ENCODE data around the gene PCDH9.
"Not testable (repeated sequence)": the region's sequence is repeated elsewhere in the genome, so short reads cannot be mapped to it uniquely, and the experiment has no call there.

PCDH9 gene

GRCh38 chr13:66296875-66297274 is 933.3 kb downstream of the PCDH9 start:
- ATAC-seq (no peak), DNase-seq (no peak)
- H3K27me3 Mint-ChIP-seq = no peaks in the 10 kb centered on the region
- no peak overlapping the region for H3K27ac Mint-ChIP-seq
- H3K9me3 Mint-ChIP-seq = peaks cover 0 to 4% of the 10 kb centered on the region in 2 donors
- H3K4me1 Mint-ChIP-seq = no peaks in the 10 kb centered on the region
- no peak overlapping the region for H3K4me3 Mint-ChIP-seq

DNA sequence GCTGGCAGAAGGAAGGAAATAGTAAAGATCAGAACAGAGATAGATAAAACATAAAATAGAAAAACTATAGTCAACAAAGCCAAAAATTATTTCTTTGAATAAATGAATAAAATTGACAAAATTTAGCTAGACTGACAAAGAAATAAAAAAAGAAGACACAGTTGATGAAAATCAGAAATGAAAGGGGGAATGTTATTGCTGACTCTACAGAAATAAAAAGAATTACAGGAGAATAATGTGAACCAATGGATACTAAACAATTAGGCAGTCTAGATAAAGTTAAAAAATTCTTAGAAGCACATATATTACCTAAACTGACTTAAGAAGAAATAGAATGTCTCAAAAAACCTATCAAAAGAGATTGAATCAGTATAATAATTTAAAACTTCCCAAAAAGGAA is 933.8 kb downstream of the PCDH9 start:
- ATAC-seq (no peak), DNase-seq (no peak)
- Mint-ChIP-seq H3K27me3 (no peaks in the 10 kb centered on the region), H3K9me3 (peaks cover 0 to 4% of the 10 kb centered on the region in 2 donors), H3K4me1 (no peaks in the 10 kb centered on the region), H3K4me3 (no peak overlapping the region), H3K27ac (no peak overlapping the region)

GRCh38 chr13:66286806-66287205 is 943.3 kb downstream of the PCDH9 start:
- not testable (repeated sequence) for H3K27ac Mint-ChIP-seq, H3K27me3 Mint-ChIP-seq, ATAC-seq, H3K4me1 Mint-ChIP-seq, H3K4me3 Mint-ChIP-seq, DNase-seq
- H3K9me3 Mint-ChIP-seq = peaks cover 18 to 42% of the 10 kb centered on the region in 2 donors

- no peaks in the 10 kb centered on the region for H3K27me3 Mint-ChIP-seq
- H3K4me3 Mint-ChIP-seq = no peak overlapping the region
- peaks cover 7 to 25% of the 10 kb centered on the region in 2 donors for H3K9me3 Mint-ChIP-seq
- ATAC-seq = no peak
- no peak overlapping the region for H3K27ac Mint-ChIP-seq
- no peak for DNase-seq
- H3K4me1 Mint-ChIP-seq = no peaks in the 10 kb centered on the region
Observed at GRCh38 chr13:66275416-66275815, 954.7 kb downstream of the PCDH9 start.

GRCh38 chr13:66273011-66273410 is 957.1 kb downstream of the PCDH9 start:
- H3K4me1 Mint-ChIP-seq = no peaks in the 10 kb centered on the region
- no peaks in the 10 kb centered on the region for H3K27me3 Mint-ChIP-seq

GRCh38 chr13:66266761-66267160 is 963.4 kb downstream of the PCDH9 start:
- Mint-ChIP-seq H3K27me3 (no peaks in the 10 kb centered on the region), H3K9me3 (no peaks in the 10 kb centered on the region), H3K4me3 (no peak overlapping the region), H3K4me1 (no peaks in the 10 kb centered on the region), H3K27ac (no peak overlapping the region)
- DNase-seq (no peak), ATAC-seq (no peak)

More at GRCh38 chr13:66273011-66273410, 957.1 kb downstream of the PCDH9 start:
- ATAC-seq (no peak), DNase-seq (no peak)
- peaks cover 7 to 19% of the 10 kb centered on the region in 2 donors for H3K9me3 Mint-ChIP-seq
- H3K4me3 Mint-ChIP-seq = no peak overlapping the region
- no peak overlapping the region for H3K27ac Mint-ChIP-seq

GRCh38 chr13:66266348-66266747 is 963.8 kb downstream of the PCDH9 start:
- ATAC-seq (no peak), DNase-seq (no peak)
- no peaks in the 10 kb centered on the region for H3K4me1 Mint-ChIP-seq
- H3K27ac Mint-ChIP-seq = no peak overlapping the region
- H3K9me3 Mint-ChIP-seq = no peaks in the 10 kb centered on the region
- no peak overlapping the region for H3K4me3 Mint-ChIP-seq
- H3K27me3 Mint-ChIP-seq = no peaks in the 10 kb centered on the region

DNA sequence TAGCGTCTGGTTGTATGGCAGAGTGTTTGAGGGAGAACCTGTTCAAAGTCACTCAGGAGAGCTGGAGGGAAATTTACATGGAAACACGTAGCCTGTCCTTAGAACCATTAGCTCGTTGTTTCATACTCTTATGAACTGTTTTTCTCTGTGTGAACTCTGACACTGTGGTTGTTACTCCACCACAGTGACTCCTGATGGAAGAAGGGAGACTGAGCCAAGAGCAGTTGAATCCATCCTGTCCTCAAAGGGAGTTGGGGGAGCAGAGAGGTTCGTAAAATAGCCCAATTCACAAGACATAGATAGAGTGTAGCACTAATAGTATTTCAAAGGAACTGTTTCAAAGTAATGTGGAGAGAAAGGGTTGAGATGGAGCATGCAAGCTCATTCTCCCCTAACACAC is 964.8 kb downstream of the PCDH9 start:
- no peaks in the 10 kb centered on the region for H3K4me1 Mint-ChIP-seq
- H3K9me3 Mint-ChIP-seq = no peaks in the 10 kb centered on the region
- H3K27me3 Mint-ChIP-seq = no peaks in the 10 kb centered on the region
- no peak overlapping the region for H3K27ac Mint-ChIP-seq
- H3K4me3 Mint-ChIP-seq = no peak overlapping the region
- no peak for ATAC-seq
- no peak for DNase-seq

- no peak overlapping the region for H3K27ac Mint-ChIP-seq
- no peaks in the 10 kb centered on the region for H3K9me3 Mint-ChIP-seq
- H3K4me1 Mint-ChIP-seq = no peaks in the 10 kb centered on the region
- ATAC-seq (no peak), DNase-seq (no peak)
- H3K4me3 Mint-ChIP-seq = no peak overlapping the region
- no peaks in the 10 kb centered on the region for H3K27me3 Mint-ChIP-seq
Observed at GRCh38 chr13:66264971-66265370, 965.2 kb downstream of the PCDH9 start.

DNA sequence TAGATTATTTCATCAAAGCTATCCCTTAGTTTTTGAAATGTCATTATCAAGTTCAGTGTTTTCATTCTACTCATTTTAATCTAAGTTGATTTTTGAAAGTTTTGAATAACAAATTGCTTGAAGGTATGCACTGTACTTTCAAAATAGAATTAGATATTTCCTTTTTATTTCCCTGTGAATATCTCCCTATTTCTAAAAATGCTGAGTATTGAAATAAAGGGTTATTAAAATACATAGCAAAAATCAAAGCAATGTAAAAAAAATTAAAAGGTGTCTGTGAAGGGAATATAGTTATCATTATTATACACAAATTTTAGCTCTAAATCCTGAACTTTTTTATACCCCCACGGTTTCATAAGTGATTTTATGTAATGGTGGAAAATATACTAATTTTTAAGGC is 967.8 kb downstream of the PCDH9 start:
- ATAC-seq (no peak), DNase-seq (no peak)
- Mint-ChIP-seq H3K27me3 (no peaks in the 10 kb centered on the region), H3K9me3 (peaks cover 0 to 5% of the 10 kb centered on the region in 2 donors), H3K27ac (no peak overlapping the region), H3K4me1 (no peaks in the 10 kb centered on the region), H3K4me3 (no peak overlapping the region)

DNA sequence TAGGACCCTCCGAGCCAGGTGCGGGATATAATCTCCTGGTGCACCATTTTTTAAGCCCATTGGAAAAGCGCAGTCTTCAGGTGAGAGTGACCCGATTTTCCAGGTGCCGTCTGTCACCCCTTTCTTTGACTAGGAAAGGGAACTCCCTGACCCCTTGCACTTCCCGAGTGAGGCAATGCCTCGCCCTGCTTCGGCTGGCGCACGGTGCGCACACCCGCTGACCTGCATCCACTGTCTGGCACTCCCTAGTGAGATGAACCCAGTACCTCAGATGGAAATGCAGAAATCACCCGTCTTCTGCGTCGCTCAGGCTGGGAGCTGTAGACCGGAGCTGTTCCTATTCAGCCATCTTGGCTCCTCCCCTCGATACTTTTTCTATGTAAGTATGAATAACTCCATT is 970.7 kb downstream of the PCDH9 start:
- H3K9me3 Mint-ChIP-seq = peaks cover 0 to 13% of the 10 kb centered on the region in 2 donors
- not testable (repeated sequence) for H3K4me1 Mint-ChIP-seq, H3K27me3 Mint-ChIP-seq, ATAC-seq, DNase-seq, H3K4me3 Mint-ChIP-seq
- peak overlapping the region in 1 of 2 donors; percentile 54 for H3K27ac Mint-ChIP-seq
